ENCODE data around the gene CDC45. TPM values are rescaled to one million over a fixed set of nuclear protein-coding genes. Genes with fewer than 3 reads are reported as not detected.

The CDC45 gene
- total RNA-seq, 2 experiments from 2014 or later: 109 to 111 TPM

DNA sequence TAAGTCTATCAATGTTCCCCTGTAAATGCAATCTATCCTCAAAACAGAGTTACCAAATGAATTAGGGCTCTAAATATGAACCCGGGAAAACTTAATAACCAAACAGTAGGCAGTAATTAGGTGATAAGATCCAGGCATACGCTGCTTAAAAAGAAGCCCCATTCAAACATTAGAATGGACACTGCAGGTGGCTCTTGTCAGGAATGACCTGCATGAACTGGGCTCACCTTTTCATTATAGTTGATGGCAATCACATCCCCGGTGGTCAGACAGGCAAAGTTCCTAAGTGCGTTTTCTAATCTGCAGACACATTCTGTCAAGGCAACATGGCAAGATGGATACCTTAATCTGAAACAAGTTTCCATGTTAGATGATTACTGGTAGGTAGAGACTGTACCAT, 14.7 kb upstream of the CDC45 start:
- Mint-ChIP-seq H3K9me3 (no peaks in the 10 kb centered on the region), H3K4me1 (ENCODE audit: low read depth) (no peaks in the 10 kb centered on the region), H3K27me3 (no peaks in the 10 kb centered on the region), H3K27ac (no peak overlapping the region), H3K36me3 (ENCODE audit: low read depth) (peaks cover 32% of the 10 kb centered on the region), H3K4me3 (no peak overlapping the region)
- CTCF ChIA-PET: interaction anchor here (1.5 kb wide), 1 partner anchor 10 kb away, joined by 4 read pairs; no protein-coding TSS in a partner anchor
- TF ChIP-seq, protein P1, sequence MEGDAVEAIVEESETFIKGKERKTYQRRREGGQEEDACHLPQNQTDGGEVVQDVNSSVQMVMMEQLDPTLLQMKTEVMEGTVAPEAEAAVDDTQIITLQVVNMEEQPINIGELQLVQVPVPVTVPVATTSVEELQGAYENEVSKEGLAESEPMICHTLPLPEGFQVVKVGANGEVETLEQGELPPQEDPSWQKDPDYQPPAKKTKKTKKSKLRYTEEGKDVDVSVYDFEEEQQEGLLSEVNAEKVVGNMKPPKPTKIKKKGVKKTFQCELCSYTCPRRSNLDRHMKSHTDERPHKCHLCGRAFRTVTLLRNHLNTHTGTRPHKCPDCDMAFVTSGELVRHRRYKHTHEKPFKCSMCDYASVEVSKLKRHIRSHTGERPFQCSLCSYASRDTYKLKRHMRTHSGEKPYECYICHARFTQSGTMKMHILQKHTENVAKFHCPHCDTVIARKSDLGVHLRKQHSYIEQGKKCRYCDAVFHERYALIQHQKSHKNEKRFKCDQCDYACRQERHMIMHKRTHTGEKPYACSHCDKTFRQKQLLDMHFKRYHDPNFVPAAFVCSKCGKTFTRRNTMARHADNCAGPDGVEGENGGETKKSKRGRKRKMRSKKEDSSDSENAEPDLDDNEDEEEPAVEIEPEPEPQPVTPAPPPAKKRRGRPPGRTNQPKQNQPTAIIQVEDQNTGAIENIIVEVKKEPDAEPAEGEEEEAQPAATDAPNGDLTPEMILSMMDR (IDR thresholded peaks at IDR 0.05): no peak
- POLR2A ChIA-PET: interaction anchor here (0.6 to 2.0 kb wide), 4 partner anchors 10 to 174 kb away, joined by 3 to 4 read pairs (median 4); partner anchors contain the start of gene CLTCL1
- ATAC-seq (no peak), DNase-seq (no peak)
- intact Hi-C loops (cut with micrococcal nuclease): no loop called here

DNA sequence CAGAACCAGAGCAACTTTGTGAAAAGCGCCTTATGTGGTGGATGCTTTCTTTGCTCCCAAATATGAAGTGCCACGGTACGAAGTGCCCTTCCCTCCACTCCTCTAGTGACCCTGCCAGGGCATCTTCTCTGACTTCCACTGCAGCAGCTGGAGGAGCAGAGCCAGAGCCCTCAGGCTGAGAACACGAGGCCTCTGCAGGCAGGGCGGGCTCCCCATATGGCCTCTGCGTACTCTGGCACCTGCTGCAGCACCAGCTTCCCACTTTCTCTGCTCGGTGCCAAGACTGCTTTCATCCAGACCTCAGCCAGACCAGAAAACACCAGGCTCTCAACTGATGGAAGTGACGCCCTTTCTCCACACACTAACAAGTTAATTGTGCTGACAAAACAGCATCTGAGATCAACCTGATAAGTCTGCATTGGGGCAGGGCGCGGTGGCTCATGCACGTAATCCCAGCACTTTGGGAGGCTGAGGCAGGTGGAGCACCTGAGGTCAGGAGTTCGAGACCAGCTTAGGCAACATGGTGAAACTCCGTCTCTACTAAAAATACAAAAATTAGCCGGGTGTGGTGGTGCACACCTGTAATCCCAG, 13.5 kb upstream of the CDC45 start:
- H3K27me3 Mint-ChIP-seq: no peaks in the 10 kb centered on the region
- H3K27ac Mint-ChIP-seq: no peak overlapping the region
- TF ChIP-seq, protein P1 (IDR thresholded peaks at IDR 0.05): no peak
- intact Hi-C loops (cut with micrococcal nuclease): no loop called here
- CTCF ChIA-PET: interaction anchor here (1.4 kb wide), 1 partner anchor 76 kb away, joined by 5 read pairs; no protein-coding TSS in a partner anchor
- no peaks in the 10 kb centered on the region for H3K9me3 Mint-ChIP-seq
- ATAC-seq (no peak), DNase-seq (no peak)
- no peak overlapping the region for H3K4me3 Mint-ChIP-seq
- POLR2A ChIA-PET: interaction anchor here (0.6 to 1.3 kb wide), 2 partner anchors 32 to 94 kb away, joined by 3 to 4 read pairs; no protein-coding TSS in a partner anchor
- H3K36me3 Mint-ChIP-seq (ENCODE audit: low read depth): peaks cover 38% of the 10 kb centered on the region
- no peaks in the 10 kb centered on the region for H3K4me1 Mint-ChIP-seq (ENCODE audit: low read depth)

DNA sequence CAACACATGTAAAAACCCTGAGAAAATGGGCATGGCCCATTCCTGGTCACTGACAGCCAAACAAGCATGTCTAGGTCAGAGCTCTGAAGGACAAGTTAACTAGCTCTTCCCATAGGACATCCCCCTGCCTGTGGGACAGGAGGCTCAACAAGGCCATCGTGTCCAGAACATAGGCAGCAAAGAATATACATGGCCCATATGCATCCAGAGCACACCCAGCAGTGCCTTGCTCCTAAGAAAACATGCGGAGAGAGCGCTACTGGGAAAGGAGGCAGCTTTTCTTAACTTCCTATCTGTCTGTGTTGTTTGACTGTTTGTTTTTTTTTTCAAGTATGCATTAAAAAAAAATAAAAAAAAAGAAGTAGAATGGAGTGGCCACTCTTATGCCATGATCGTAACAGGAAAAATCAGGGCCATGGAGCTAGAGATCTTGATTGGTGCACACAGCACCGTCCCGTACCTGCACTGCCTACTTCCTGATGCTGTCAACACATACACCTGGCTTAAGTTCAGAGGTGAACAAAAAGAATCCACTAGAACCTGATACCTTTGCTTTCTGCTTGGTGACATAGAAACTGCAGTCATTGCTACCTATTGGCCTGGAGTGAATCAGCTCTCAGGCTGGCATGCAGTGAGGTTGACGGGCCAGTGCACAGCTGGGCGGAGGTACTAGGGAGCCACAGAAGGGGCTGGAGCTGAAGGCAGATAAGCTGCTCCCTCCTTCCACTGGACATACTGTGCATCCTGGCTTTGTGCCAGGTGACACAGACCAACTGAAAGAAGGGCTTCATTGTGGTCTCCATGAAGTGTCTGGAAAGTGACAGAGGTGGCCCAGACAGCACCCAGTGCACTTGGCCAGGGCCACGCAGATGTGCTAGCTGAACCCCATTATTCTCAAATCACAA, 12.6 kb upstream of the CDC45 start:
- TF ChIP-seq, protein P1 (IDR thresholded peaks at IDR 0.05): no peak
- CTCF ChIA-PET: interaction anchor here (1.4 kb wide), 1 partner anchor 77 kb away, joined by 5 read pairs; no protein-coding TSS in a partner anchor
- H3K27me3 Mint-ChIP-seq: no peaks in the 10 kb centered on the region
- H3K4me1 Mint-ChIP-seq (ENCODE audit: low read depth): no peaks in the 10 kb centered on the region
- POLR2A ChIA-PET: interaction anchor here (0.6 to 2.6 kb wide), 3 partner anchors 12 to 51 kb away, joined by 4 to 7 read pairs (median 5); partner anchors contain the start of genes CDC45 and UFD1
- DNase-seq (no peak), ATAC-seq (no peak)
- H3K36me3 Mint-ChIP-seq (ENCODE audit: low read depth): peaks cover 42% of the 10 kb centered on the region
- no peak overlapping the region for H3K4me3 Mint-ChIP-seq
- intact Hi-C loops (cut with micrococcal nuclease): no loop called here
- no peaks in the 10 kb centered on the region for H3K9me3 Mint-ChIP-seq
- H3K27ac Mint-ChIP-seq: no peak overlapping the region

DNA sequence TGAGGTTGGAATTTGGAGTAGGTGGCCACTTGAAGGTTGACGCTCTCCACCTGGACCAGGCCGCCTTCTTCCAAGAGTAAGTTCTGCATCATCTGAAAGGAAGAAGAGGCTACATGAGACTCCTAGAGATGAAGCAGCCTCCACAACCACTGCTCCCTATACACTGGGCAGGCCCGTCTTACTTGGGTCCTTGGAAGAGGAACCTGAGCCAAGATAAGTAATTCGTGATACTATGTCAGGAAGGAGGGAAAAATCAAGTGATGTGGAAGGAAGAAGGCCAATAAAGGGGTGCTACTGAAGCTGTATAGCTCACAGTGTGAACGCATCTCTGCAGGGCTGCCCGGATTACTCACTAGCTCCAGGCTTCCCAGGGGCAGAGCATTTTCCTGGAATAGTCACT, 11.8 kb upstream of the CDC45 start:
- DNase-seq (no peak), ATAC-seq (no peak)
- Mint-ChIP-seq H3K4me3 (no peak overlapping the region), H3K27ac (no peak overlapping the region), H3K4me1 (ENCODE audit: low read depth) (no peaks in the 10 kb centered on the region), H3K9me3 (no peaks in the 10 kb centered on the region), H3K27me3 (no peaks in the 10 kb centered on the region), H3K36me3 (ENCODE audit: low read depth) (peaks cover 42% of the 10 kb centered on the region)
- TF ChIP-seq, protein P1 (IDR thresholded peaks at IDR 0.05): no peak
- intact Hi-C loops (cut with micrococcal nuclease): no loop called here
- CTCF ChIA-PET: no interaction called here
- POLR2A ChIA-PET: interaction anchor here (2.6 kb wide), 1 partner anchor 11 kb away, joined by 7 read pairs; the partner anchor contains the start of genes CDC45 and UFD1
